MM.1S (cell line): ENCODE results near the gene TSPAN9.
A peak's percentile ranks its signal among the peaks of the same experiment; 100 is the strongest.

Experiments used
- DNase-seq: peaks from one replicate; pipeline ENCODE4 v3.0.0-alpha.2; 2015
- H2AFZ ChIP-seq: fragments of 300-600 bp; sonication (generic); 2 replicates; pipeline ENCODE4 v1.6.0; 2016; ENCODE audit warnings: antibody characterized with exemption, low read length
- H3F3A ChIP-seq: fragments of 300-600 bp; sonication (generic); 2 replicates; pipeline ENCODE4 v1.6.1; 2016; ENCODE audit warnings: mild to moderate bottlenecking, antibody characterized with exemption, low read length, moderate library complexity, mixed read lengths; ENCODE audit not compliant: insufficient read depth
- H3K27ac ChIP-seq: fragments of 300-600 bp; sonication (generic); 2 replicates; pipeline ENCODE4 v1.5.1; 2016; ENCODE audit warnings: mild to moderate bottlenecking, low read length
- H3K27me3 ChIP-seq: fragments of 300-600 bp; sonication (generic); replicated peaks from 2 replicates; pipeline ENCODE4 v1.6.0; 2016; ENCODE audit warnings: low read length; ENCODE audit not compliant: insufficient read depth
- H3K36me3 ChIP-seq: fragments of 300-600 bp; sonication (generic); replicated peaks from 2 replicates; pipeline ENCODE4 v1.6.1; 2016; ENCODE audit warnings: mild to moderate bottlenecking, low read length, mixed read lengths; ENCODE audit not compliant: insufficient read depth
- H3K4me1 ChIP-seq: fragments of 300-600 bp; sonication (generic); 2 replicates; pipeline ENCODE4 v1.6.1; 2016; ENCODE audit warnings: low read length, mixed read lengths
- H3K4me2 ChIP-seq: fragments of 300-600 bp; sonication (generic); 2 replicates; pipeline ENCODE4 v1.6.0; 2016; ENCODE audit warnings: low read depth, low read length
- H3K4me3 ChIP-seq: fragments of 300-600 bp; sonication (generic); 2 replicates; pipeline ENCODE4 v1.5.1; 2016; ENCODE audit warnings: low read length, mixed read lengths
- H3K79me2 ChIP-seq: fragments of 300-600 bp; sonication (generic); 2 replicates; pipeline ENCODE4 v1.6.1; 2016; ENCODE audit warnings: mixed run types, low read length, mixed read lengths
- H3K9ac ChIP-seq: fragments of 300-600 bp; sonication (generic); 2 replicates; pipeline ENCODE4 v1.6.1; 2016; ENCODE audit warnings: low read length, mixed read lengths
- H3K9me2 ChIP-seq: fragments of 300-600 bp; sonication (generic); replicated peaks from 2 replicates; pipeline ENCODE4 v1.6.1; 2016; ENCODE audit warnings: mild to moderate bottlenecking, low read length, mixed read lengths; ENCODE audit not compliant: insufficient read depth
- H3K9me3 ChIP-seq: fragments of 300-600 bp; sonication (generic); replicated peaks from 2 replicates; pipeline ENCODE4 v1.6.1; 2016; ENCODE audit warnings: mild to moderate bottlenecking, low read length, mixed read lengths; ENCODE audit not compliant: insufficient read depth
- H4K20me1 ChIP-seq: fragments of 300-600 bp; sonication (generic); 2 replicates; pipeline ENCODE4 v1.6.1; 2016; ENCODE audit warnings: mild to moderate bottlenecking, low read length, moderate library complexity, mixed read lengths; ENCODE audit not compliant: insufficient read depth
- EZH2 ChIP-seq: fragments of 300-600 bp; sonication (generic); optimal IDR thresholded peaks from 2 replicates; pipeline ENCODE3; 2017; ENCODE audit warnings: low read depth, mild to moderate bottlenecking, antibody characterized with exemption, low read length, mixed read lengths
- EZH2phosphoT487 ChIP-seq: fragments of 300-600 bp; sonication (generic); IDR thresholded peaks from 2 replicates; pipeline ENCODE4 v1.6.1; 2018; ENCODE audit warnings: antibody characterized with exemption, low read length
- TF ChIP-seq, protein P1 (sequence below): fragments of 300-600 bp; sonication (generic); IDR thresholded peaks from 2 replicates; pipeline ENCODE4 v1.5.1; 2016; ENCODE audit warnings: antibody characterized with exemption, low read length, mixed read lengths

TSPAN9 gene

GRCh38 chr12:3179731-3180130 lies 102.6 kb downstream of the TSPAN9 start:
- H3K27me3 ChIP-seq: peaks cover 96% of the 10 kb centered on the region
- DNase-seq: peak; percentile 29
- no peak overlapping the region for H2AFZ ChIP-seq
- peak overlapping the region; percentile 0; the same call in 1 of the 2 replicates for H3K4me2 ChIP-seq
- H4K20me1 ChIP-seq: 0 out of 2 replicates have a peak, but pooled peaks cover 4% of the 10 kb centered on the region
- no peaks in the 10 kb centered on the region for H3K36me3 ChIP-seq
- H3K9me2 ChIP-seq: no peaks in the 10 kb centered on the region
- H3K4me3 ChIP-seq: no peak overlapping the region
- no peak for TF ChIP-seq EZH2phosphoT487
- no peak for TF ChIP-seq EZH2
- TF ChIP-seq, protein P1, sequence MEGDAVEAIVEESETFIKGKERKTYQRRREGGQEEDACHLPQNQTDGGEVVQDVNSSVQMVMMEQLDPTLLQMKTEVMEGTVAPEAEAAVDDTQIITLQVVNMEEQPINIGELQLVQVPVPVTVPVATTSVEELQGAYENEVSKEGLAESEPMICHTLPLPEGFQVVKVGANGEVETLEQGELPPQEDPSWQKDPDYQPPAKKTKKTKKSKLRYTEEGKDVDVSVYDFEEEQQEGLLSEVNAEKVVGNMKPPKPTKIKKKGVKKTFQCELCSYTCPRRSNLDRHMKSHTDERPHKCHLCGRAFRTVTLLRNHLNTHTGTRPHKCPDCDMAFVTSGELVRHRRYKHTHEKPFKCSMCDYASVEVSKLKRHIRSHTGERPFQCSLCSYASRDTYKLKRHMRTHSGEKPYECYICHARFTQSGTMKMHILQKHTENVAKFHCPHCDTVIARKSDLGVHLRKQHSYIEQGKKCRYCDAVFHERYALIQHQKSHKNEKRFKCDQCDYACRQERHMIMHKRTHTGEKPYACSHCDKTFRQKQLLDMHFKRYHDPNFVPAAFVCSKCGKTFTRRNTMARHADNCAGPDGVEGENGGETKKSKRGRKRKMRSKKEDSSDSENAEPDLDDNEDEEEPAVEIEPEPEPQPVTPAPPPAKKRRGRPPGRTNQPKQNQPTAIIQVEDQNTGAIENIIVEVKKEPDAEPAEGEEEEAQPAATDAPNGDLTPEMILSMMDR: no peak
- no peaks in the 10 kb centered on the region for H3F3A ChIP-seq
- H3K9me3 ChIP-seq: no peaks in the 10 kb centered on the region
- H3K9ac ChIP-seq: no peak overlapping the region
- no peaks in the 10 kb centered on the region for H3K4me1 ChIP-seq
- no peaks in the 10 kb centered on the region for H3K79me2 ChIP-seq
- H3K27ac ChIP-seq: no peak overlapping the region

GRCh38 chr12:3182426-3182825 lies 105.2 kb downstream of the TSPAN9 start:
- Histone ChIP-seq H3K4me3 (no peak overlapping the region), H3K4me2 (no peak overlapping the region), H3K36me3 (no peaks in the 10 kb centered on the region), H3K9ac (no peak overlapping the region), H3K9me2 (no peaks in the 10 kb centered on the region), H3F3A (no peaks in the 10 kb centered on the region), H3K27ac (no peak overlapping the region), H3K27me3 (peaks cover 96% of the 10 kb centered on the region), H3K4me1 (no peaks in the 10 kb centered on the region), H3K79me2 (no peaks in the 10 kb centered on the region), H2AFZ (no peak overlapping the region), H3K9me3 (no peaks in the 10 kb centered on the region), H4K20me1 (no peaks in the 10 kb centered on the region)
- DNase-seq: no peak
- no peak for TF ChIP-seq EZH2
- TF ChIP-seq, protein P1: no peak
- TF ChIP-seq EZH2phosphoT487: no peak

DNA sequence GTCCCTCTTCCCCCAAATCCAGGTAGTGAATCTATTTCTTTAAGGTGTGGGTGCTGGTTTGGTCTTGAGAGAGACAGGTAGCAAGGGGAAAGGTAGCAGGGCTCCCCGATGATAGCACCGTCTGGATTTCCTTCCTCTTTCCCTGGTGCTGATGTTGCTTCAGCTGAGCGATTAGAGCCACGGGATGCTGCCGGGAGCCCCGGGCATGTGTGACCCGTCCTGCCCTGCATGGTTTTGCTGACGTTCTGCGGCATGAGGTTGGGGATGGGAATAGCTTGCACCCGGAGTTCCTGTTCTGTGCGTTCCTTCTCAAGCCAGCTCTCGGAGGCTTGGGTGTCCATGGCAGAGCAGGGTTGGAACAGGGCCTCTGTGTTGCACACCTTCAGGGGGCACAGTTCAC lies 107.3 kb downstream of the TSPAN9 start:
- Histone ChIP-seq H3K27ac (no peak overlapping the region), H4K20me1 (no peaks in the 10 kb centered on the region), H3K27me3 (peaks cover 92% of the 10 kb centered on the region), H3K4me3 (no peak overlapping the region), H3K4me2 (no peak overlapping the region), H3K79me2 (no peaks in the 10 kb centered on the region), H3K36me3 (no peaks in the 10 kb centered on the region), H3K9me2 (no peaks in the 10 kb centered on the region), H3K9me3 (no peaks in the 10 kb centered on the region), H2AFZ (no peak overlapping the region), H3F3A (no peaks in the 10 kb centered on the region), H3K4me1 (no peaks in the 10 kb centered on the region), H3K9ac (no peak overlapping the region)
- no peak for TF ChIP-seq EZH2phosphoT487
- TF ChIP-seq EZH2: no peak
- TF ChIP-seq, protein P1: no peak
- DNase-seq: no peak
